ENCODE data around the gene CHID1.

CHID1 gene

GRCh38 chr11:952406-953385 is 42.1 kb upstream of the CHID1 start:
- Histone ChIP-seq H2AFZ (ENCODE audit: insufficient read depth, low read length, poor library complexity) (no peak overlapping the region), H3K4ac (ENCODE audit: low read depth, low read length) (peak overlapping the region; percentile 11), H4K91ac (ENCODE audit: low read depth, low read length) (peak overlapping the region; percentile 59), H2BK120ac (ENCODE audit: insufficient read depth, low read length, poor library complexity) (peak overlapping the region; percentile 8), H3K23ac (ENCODE audit: low read length) (no peak overlapping the region), H3K4me2 (ENCODE audit: low read length) (peak overlapping the region; percentile 1), H3K4me3 (ENCODE audit: low read depth, low read length) (no peak overlapping the region), H3K27me3 (ENCODE audit: insufficient read depth, low read length) (no peaks in the 10 kb centered on the region), H2BK5ac (ENCODE audit: low read depth, low read length, poor library complexity) (no peak overlapping the region), H3K27ac (ENCODE audit: low read depth, low read length) (peak overlapping the region; percentile 73), H3K79me1 (ENCODE audit: low read length) (peaks cover 22% of the 10 kb centered on the region), H2BK12ac (ENCODE audit: low read length) (no peak overlapping the region), H2AK5ac (ENCODE audit: low read length) (peak overlapping the region; percentile 36), H3K4me1 (ENCODE audit: control insufficient read depth in 1 of 2, insufficient read depth in 2 of 2, low read length in 2 of 2) (peaks cover 34 to 40% of the 10 kb centered on the region in 2 experiments), H3K79me2 (ENCODE audit: control insufficient read depth, insufficient read depth, low read length, poor library complexity) (peaks cover 10% of the 10 kb centered on the region), H4K12ac (ENCODE audit: low read depth, low read length) (no peak overlapping the region), H3K14ac (ENCODE audit: low read length) (peak overlapping the region; percentile 15), H4K8ac (ENCODE audit: low read depth, low read length) (no peak overlapping the region), H3K36me3 (ENCODE audit: control insufficient read depth in 1 of 2, insufficient read depth in 2 of 2, low read length in 2 of 2) (peaks cover 3% of the 10 kb centered on the region in 2 experiments), H3K9ac (ENCODE audit: low read length) (no peak overlapping the region), H3K9me3 (ENCODE audit: insufficient read depth, low read depth, low read length) (no peaks in the 10 kb centered on the region), H3K18ac (ENCODE audit: low read length) (peak overlapping the region; percentile 28)
- DNase-seq: peak; percentile 92 to 94
- no CpG with 5 or more reads among the region's 18 CpGs for WGBS (ENCODE audit: extremely low coverage, insufficient coverage, insufficient read length)

- no peak overlapping the region for H2BK12ac ChIP-seq (ENCODE audit: low read length)
- peak overlapping the region; percentile 39 for H3K27ac ChIP-seq (ENCODE audit: low read depth, low read length)
- no peak overlapping the region for H2AK5ac ChIP-seq (ENCODE audit: low read length)
- H2AFZ ChIP-seq (ENCODE audit: insufficient read depth, low read length, poor library complexity): no peak overlapping the region
- H3K9ac ChIP-seq (ENCODE audit: low read length): no peak overlapping the region
- peaks cover 19% of the 10 kb centered on the region for H3K79me1 ChIP-seq (ENCODE audit: low read length)
- H3K4ac ChIP-seq (ENCODE audit: low read depth, low read length): no peak overlapping the region
- no peak overlapping the region for H2BK5ac ChIP-seq (ENCODE audit: low read depth, low read length, poor library complexity)
- peaks cover 7% of the 10 kb centered on the region for H3K79me2 ChIP-seq (ENCODE audit: control insufficient read depth, insufficient read depth, low read length, poor library complexity)
- no peak for DNase-seq
- no peaks in the 10 kb centered on the region for H3K9me3 ChIP-seq (ENCODE audit: insufficient read depth, low read depth, low read length)
- H3K4me3 ChIP-seq (ENCODE audit: low read depth, low read length): no peak overlapping the region
- no CpG with 5 or more reads among the region's 9 CpGs for WGBS (ENCODE audit: extremely low coverage, insufficient coverage, insufficient read length)
- H3K18ac ChIP-seq (ENCODE audit: low read length): no peak overlapping the region
- no peaks in the 10 kb centered on the region for H3K27me3 ChIP-seq (ENCODE audit: insufficient read depth, low read length)
- no peak overlapping the region for H4K91ac ChIP-seq (ENCODE audit: low read depth, low read length)
- H3K4me2 ChIP-seq (ENCODE audit: low read length): no peak overlapping the region
- H3K23ac ChIP-seq (ENCODE audit: low read length): no peak overlapping the region
- no peak overlapping the region for H2BK120ac ChIP-seq (ENCODE audit: insufficient read depth, low read length, poor library complexity)
- H3K14ac ChIP-seq (ENCODE audit: low read length): no peak overlapping the region
- H3K36me3 ChIP-seq (ENCODE audit: control insufficient read depth in 1 of 2, insufficient read depth in 2 of 2, low read length in 2 of 2): peaks cover 3% of the 10 kb centered on the region in 2 experiments
- peaks cover 26 to 33% of the 10 kb centered on the region in 2 experiments for H3K4me1 ChIP-seq (ENCODE audit: control insufficient read depth in 1 of 2, insufficient read depth in 2 of 2, low read length in 2 of 2)
- H4K8ac ChIP-seq (ENCODE audit: low read depth, low read length): no peak overlapping the region
- no peak overlapping the region for H4K12ac ChIP-seq (ENCODE audit: low read depth, low read length)
These were observed 40.9 kb upstream of the CHID1 start for GRCh38 chr11:951507-951906.

- H3K9ac ChIP-seq (ENCODE audit: low read length): no peak overlapping the region
- no peak overlapping the region for H4K12ac ChIP-seq (ENCODE audit: low read depth, low read length)
- H3K14ac ChIP-seq (ENCODE audit: low read length): no peak overlapping the region
- DNase-seq: no peak
- no peak overlapping the region for H2BK120ac ChIP-seq (ENCODE audit: insufficient read depth, low read length, poor library complexity)
- no peaks in the 10 kb centered on the region for H3K9me3 ChIP-seq (ENCODE audit: insufficient read depth, low read depth, low read length)
- H3K36me3 ChIP-seq (ENCODE audit: control insufficient read depth in 1 of 2, insufficient read depth in 2 of 2, low read length in 2 of 2): peaks cover 8% of the 10 kb centered on the region in 2 experiments
- no CpG with 5 or more reads among the region's 4 CpGs for WGBS (ENCODE audit: extremely low coverage, insufficient coverage, insufficient read length)
- no peak overlapping the region for H3K18ac ChIP-seq (ENCODE audit: low read length)
- H2AK5ac ChIP-seq (ENCODE audit: low read length): no peak overlapping the region
- H3K79me1 ChIP-seq (ENCODE audit: low read length): peaks cover 12% of the 10 kb centered on the region
- peaks cover 26 to 32% of the 10 kb centered on the region in 2 experiments for H3K4me1 ChIP-seq (ENCODE audit: control insufficient read depth in 1 of 2, insufficient read depth in 2 of 2, low read length in 2 of 2)
- H3K27me3 ChIP-seq (ENCODE audit: insufficient read depth, low read length): no peaks in the 10 kb centered on the region
- H3K79me2 ChIP-seq (ENCODE audit: control insufficient read depth, insufficient read depth, low read length, poor library complexity): peaks cover 2% of the 10 kb centered on the region
- H2AFZ ChIP-seq (ENCODE audit: insufficient read depth, low read length, poor library complexity): no peak overlapping the region
- no peak overlapping the region for H3K4me2 ChIP-seq (ENCODE audit: low read length)
- no peak overlapping the region for H2BK12ac ChIP-seq (ENCODE audit: low read length)
- no peak overlapping the region for H4K91ac ChIP-seq (ENCODE audit: low read depth, low read length)
- H4K8ac ChIP-seq (ENCODE audit: low read depth, low read length): no peak overlapping the region
- no peak overlapping the region for H3K23ac ChIP-seq (ENCODE audit: low read length)
- no peak overlapping the region for H2BK5ac ChIP-seq (ENCODE audit: low read depth, low read length, poor library complexity)
- no peak overlapping the region for H3K4me3 ChIP-seq (ENCODE audit: low read depth, low read length)
- H3K4ac ChIP-seq (ENCODE audit: low read depth, low read length): peak overlapping the region; percentile 46
- no peak overlapping the region for H3K27ac ChIP-seq (ENCODE audit: low read depth, low read length)
These were observed 37.1 kb upstream of the CHID1 start for GRCh38 chr11:947744-948143.

GRCh38 chr11:945986-946385 is 35.4 kb upstream of the CHID1 start:
- peak overlapping the region; percentile 11 for H3K4me2 ChIP-seq (ENCODE audit: low read length)
- H2BK5ac ChIP-seq (ENCODE audit: low read depth, low read length, poor library complexity): no peak overlapping the region

More at GRCh38 chr11:945986-946385, 35.4 kb upstream of the CHID1 start:
- H4K8ac ChIP-seq (ENCODE audit: low read depth, low read length): no peak overlapping the region
- H2AFZ ChIP-seq (ENCODE audit: insufficient read depth, low read length, poor library complexity): no peak overlapping the region
- no peak overlapping the region for H3K18ac ChIP-seq (ENCODE audit: low read length)
- peak; percentile 86 to 97 for DNase-seq
- no peak overlapping the region for H3K4me3 ChIP-seq (ENCODE audit: low read depth, low read length)
- no peaks in the 10 kb centered on the region for H3K9me3 ChIP-seq (ENCODE audit: insufficient read depth, low read depth, low read length)
- peaks cover 8% of the 10 kb centered on the region in 2 experiments for H3K36me3 ChIP-seq (ENCODE audit: control insufficient read depth in 1 of 2, insufficient read depth in 2 of 2, low read length in 2 of 2)
- H2BK120ac ChIP-seq (ENCODE audit: insufficient read depth, low read length, poor library complexity): no peak overlapping the region
- no peak overlapping the region for H3K4ac ChIP-seq (ENCODE audit: low read depth, low read length)
- H3K9ac ChIP-seq (ENCODE audit: low read length): no peak overlapping the region
- H3K79me2 ChIP-seq (ENCODE audit: control insufficient read depth, insufficient read depth, low read length, poor library complexity): peaks cover 3% of the 10 kb centered on the region
- H3K4me1 ChIP-seq (ENCODE audit: control insufficient read depth in 1 of 2, insufficient read depth in 2 of 2, low read length in 2 of 2): peaks cover 24 to 26% of the 10 kb centered on the region in 2 experiments
- whole genome bisulfite sequencing (ENCODE audit: extremely low coverage, insufficient coverage, insufficient read length): no CpG with 5 or more reads among the region's 9 CpGs
- no peak overlapping the region for H2AK5ac ChIP-seq (ENCODE audit: low read length)
- H3K14ac ChIP-seq (ENCODE audit: low read length): no peak overlapping the region
- H2BK12ac ChIP-seq (ENCODE audit: low read length): no peak overlapping the region
- no peak overlapping the region for H3K23ac ChIP-seq (ENCODE audit: low read length)
- H4K12ac ChIP-seq (ENCODE audit: low read depth, low read length): no peak overlapping the region
- no peak overlapping the region for H4K91ac ChIP-seq (ENCODE audit: low read depth, low read length)
- peak overlapping the region; percentile 30 for H3K27ac ChIP-seq (ENCODE audit: low read depth, low read length)
- no peaks in the 10 kb centered on the region for H3K27me3 ChIP-seq (ENCODE audit: insufficient read depth, low read length)
- H3K79me1 ChIP-seq (ENCODE audit: low read length): peaks cover 11% of the 10 kb centered on the region
